Tibial nerve (tissue), 3 donors: ENCODE results near the gene GOLT1A.

Experiments used
- POLR2A ChIP-seq, 2 donors: fragments of 450-650 bp; IDR thresholded peaks; one replicate each; pipeline ENCODE4 v1.6.1; 2017; ENCODE audit warnings: antibody characterized with exemption in 2 of 2, mild to moderate bottlenecking in 2 of 2, moderate library complexity in 2 of 2
- TF ChIP-seq, protein P1 (sequence below), 5 experiments: fragments of 200-600 bp in 3 of 5; fragments of 450-650 bp in 2 of 5; sonication (generic) in 3 of 5; IDR thresholded peaks; one replicate each; pipeline ENCODE4 v1.5.1; 2016 to 2019; ENCODE audit warnings: antibody characterized with exemption in 5 of 5, mild to moderate bottlenecking in 3 of 5, moderate library complexity in 2 of 5

DNA sequence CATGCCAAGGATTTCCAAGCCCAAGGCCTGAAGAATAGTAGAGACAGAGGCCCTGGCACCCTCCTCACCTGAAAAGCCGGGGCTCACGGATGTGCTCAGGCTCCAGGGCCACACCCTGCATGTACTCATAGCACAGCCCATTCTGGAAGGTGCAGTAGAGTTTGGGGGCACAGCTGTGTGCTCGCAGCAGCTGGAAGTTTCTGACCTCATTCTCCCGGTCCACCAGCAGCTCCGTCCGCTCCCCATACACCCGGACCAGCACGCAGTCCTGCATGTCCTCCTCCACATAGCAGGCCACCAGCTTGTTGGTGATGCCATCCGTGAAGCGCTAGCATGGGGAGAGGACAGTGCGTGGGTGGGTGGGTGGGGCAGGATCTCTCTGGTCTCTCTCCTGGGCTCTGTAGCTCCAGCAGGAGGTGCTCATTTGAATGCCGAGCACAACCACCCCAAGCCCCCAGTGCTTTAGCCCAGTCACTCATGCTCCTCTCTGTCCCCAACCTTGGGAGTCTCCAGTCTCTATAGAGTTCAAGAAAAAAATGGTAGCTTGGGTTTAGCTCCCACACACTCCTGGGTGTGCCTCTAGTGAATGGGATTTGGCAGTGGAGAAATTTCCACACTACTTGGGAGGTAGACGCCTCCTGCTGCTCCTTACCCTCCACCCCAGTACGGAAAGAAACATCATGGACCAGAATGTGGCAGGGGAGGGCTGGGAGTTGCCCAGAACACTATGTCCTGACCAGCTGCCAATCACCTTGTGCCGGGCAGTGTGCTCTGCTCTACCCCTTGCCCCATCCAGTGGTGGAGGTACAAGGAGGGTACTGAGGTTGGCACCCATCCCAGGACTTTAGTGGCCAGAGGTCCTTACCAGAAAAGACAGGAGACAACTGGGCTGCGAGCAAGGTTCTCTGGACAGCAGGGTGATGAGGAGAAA is 63.9 kb downstream of the GOLT1A start:
- TF ChIP-seq, protein P1, sequence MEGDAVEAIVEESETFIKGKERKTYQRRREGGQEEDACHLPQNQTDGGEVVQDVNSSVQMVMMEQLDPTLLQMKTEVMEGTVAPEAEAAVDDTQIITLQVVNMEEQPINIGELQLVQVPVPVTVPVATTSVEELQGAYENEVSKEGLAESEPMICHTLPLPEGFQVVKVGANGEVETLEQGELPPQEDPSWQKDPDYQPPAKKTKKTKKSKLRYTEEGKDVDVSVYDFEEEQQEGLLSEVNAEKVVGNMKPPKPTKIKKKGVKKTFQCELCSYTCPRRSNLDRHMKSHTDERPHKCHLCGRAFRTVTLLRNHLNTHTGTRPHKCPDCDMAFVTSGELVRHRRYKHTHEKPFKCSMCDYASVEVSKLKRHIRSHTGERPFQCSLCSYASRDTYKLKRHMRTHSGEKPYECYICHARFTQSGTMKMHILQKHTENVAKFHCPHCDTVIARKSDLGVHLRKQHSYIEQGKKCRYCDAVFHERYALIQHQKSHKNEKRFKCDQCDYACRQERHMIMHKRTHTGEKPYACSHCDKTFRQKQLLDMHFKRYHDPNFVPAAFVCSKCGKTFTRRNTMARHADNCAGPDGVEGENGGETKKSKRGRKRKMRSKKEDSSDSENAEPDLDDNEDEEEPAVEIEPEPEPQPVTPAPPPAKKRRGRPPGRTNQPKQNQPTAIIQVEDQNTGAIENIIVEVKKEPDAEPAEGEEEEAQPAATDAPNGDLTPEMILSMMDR (IDR thresholded peaks at IDR 0.05): no peak
- no peak for TF ChIP-seq POLR2A (IDR thresholded peaks at IDR 0.05)
